WTC11 (cell line): ENCODE results near the gene ITGA6. TPM values are rescaled to one million over a fixed set of nuclear protein-coding genes. Genes with fewer than 3 reads are reported as not detected.

Experiments
- ATAC-seq: fragments of 200-7000 bp; cut with Tn5 transposase; 2 replicates; pipeline ENCODE4 v1.10.0; 2021; ENCODE audit warnings: mild to moderate bottlenecking, moderate library complexity
- CTCF ChIA-PET: fragments of 300-600 bp; sonication (Branson Sonifier 250); formaldehyde crosslinking; loops from one replicate; lab custom pipeline; 2021; ENCODE audit warnings: antibody characterized with exemption; lab: Charles Lee
- POLR2A ChIA-PET: fragments of 350-600 bp; sonication (Branson Sonifier 250); formaldehyde crosslinking; loops from one replicate; lab custom pipeline; 2021; ENCODE audit warnings: antibody characterized with exemption; lab: Charles Lee
- DNase-seq: peaks from one replicate; pipeline ENCODE4 v3.0.0; 2021; ENCODE audit warnings: low spot score
- H3K27ac Mint-ChIP-seq: 2 replicates; pipeline ENCODE4 v1.8.0; 2021; ENCODE audit warnings: mixed read lengths
- H3K27me3 Mint-ChIP-seq: 2 replicates; pipeline ENCODE4 v1.8.0; 2021; ENCODE audit warnings: low read depth, mild to moderate bottlenecking, moderate library complexity, mixed read lengths
- H3K36me3 Mint-ChIP-seq: 2 replicates; pipeline ENCODE4 v1.8.0; 2021; ENCODE audit warnings: mixed read lengths
- H3K4me1 Mint-ChIP-seq: 2 replicates; pipeline ENCODE4 v1.8.0; 2022; ENCODE audit warnings: mixed read lengths
- H3K4me3 Mint-ChIP-seq: 2 replicates; pipeline ENCODE4 v1.8.0; 2021; ENCODE audit warnings: mild to moderate bottlenecking, moderate library complexity, mixed read lengths
- H3K9me3 Mint-ChIP-seq: 2 replicates; pipeline ENCODE4 v1.8.0; 2021; ENCODE audit warnings: mixed read lengths
- ELF4 ChIP-seq: sonication (generic); formaldehyde crosslinking; IDR thresholded peaks from 2 replicates; pipeline ENCODE4 v1.8.1; 2022; ENCODE audit warnings: low read depth, mild to moderate bottlenecking, moderate library complexity, missing genetic modification reagents
- ESRRA ChIP-seq: sonication (generic); formaldehyde crosslinking; IDR thresholded peaks from 2 replicates; pipeline ENCODE4 v1.8.1; 2022; ENCODE audit warnings: mild to moderate bottlenecking, missing genetic modification reagents, borderline replicate concordance
- FOXP1 ChIP-seq: sonication (generic); formaldehyde crosslinking; IDR thresholded peaks from 2 replicates; pipeline ENCODE4 v1.8.0; 2022; ENCODE audit warnings: missing genetic modification reagents, mild to moderate bottlenecking, moderate library complexity, borderline replicate concordance
- NR1H2 ChIP-seq: sonication (generic); formaldehyde crosslinking; IDR thresholded peaks from 2 replicates; pipeline ENCODE4 v1.9.0; 2021; ENCODE audit warnings: mild to moderate bottlenecking, moderate library complexity, missing genetic modification reagents
- SOX15 ChIP-seq: fragments of 250-450 bp; sonication (Bioruptor Pico); IDR thresholded peaks from 2 replicates; pipeline ENCODE4 v1.9.0; 2021; ENCODE audit warnings: mild to moderate bottlenecking
- ZNF263 ChIP-seq: sonication (generic); formaldehyde crosslinking; IDR thresholded peaks from 2 replicates; pipeline ENCODE4 v1.8.1; 2022; ENCODE audit warnings: low read depth, mild to moderate bottlenecking, moderate library complexity, missing genetic modification reagents
- ZNF671 ChIP-seq: fragments of 250-450 bp; sonication (Bioruptor Pico); IDR thresholded peaks from 2 replicates; pipeline ENCODE4 v1.8.0; 2021; ENCODE audit warnings: mild to moderate bottlenecking
- total RNA-seq: library from RNA; stranded (reverse); gene quantifications from 3 replicates; pipeline ENCODE4 v1.2.3, GENCODE V29; 2021
- TF ChIP-seq, protein P1 (sequence below): sonication (generic); formaldehyde crosslinking; IDR thresholded peaks from 2 replicates; pipeline ENCODE4 v1.8.0; 2023; ENCODE audit warnings: missing genetic modification reagents
- TF ChIP-seq, protein P2 (sequence below): sonication (generic); formaldehyde crosslinking; IDR thresholded peaks from 2 replicates; pipeline ENCODE4 v1.8.0; 2022; ENCODE audit warnings: missing genetic modification reagents
- TF ChIP-seq, protein P3 (sequence below): sonication (generic); formaldehyde crosslinking; IDR thresholded peaks from 2 replicates; pipeline ENCODE4 v1.8.1; 2022; ENCODE audit warnings: mild to moderate bottlenecking, missing genetic modification reagents, moderate library complexity, borderline replicate concordance
- TF ChIP-seq, protein P4 (sequence below): sonication (generic); formaldehyde crosslinking; IDR thresholded peaks from 2 replicates; pipeline ENCODE4 v1.8.0; 2023; ENCODE audit warnings: mild to moderate bottlenecking, missing genetic modification reagents
- TF ChIP-seq, protein P5 (sequence below): sonication (generic); formaldehyde crosslinking; IDR thresholded peaks from 2 replicates; pipeline ENCODE4 v1.8.1; 2022; ENCODE audit warnings: low read depth, missing genetic modification reagents, borderline replicate concordance
- TF ChIP-seq, protein P6 (sequence below): fragments of 250-450 bp; sonication (Bioruptor Pico); IDR thresholded peaks from 2 replicates; pipeline ENCODE4 v1.9.0; 2021; ENCODE audit warnings: mild to moderate bottlenecking
- TF ChIP-seq, protein P7 (sequence below): fragments of 250-450 bp; sonication (Bioruptor Pico); IDR thresholded peaks from 2 replicates; pipeline ENCODE4 v1.9.0; 2021; ENCODE audit warnings: moderate library complexity, mild to moderate bottlenecking, inconsistent platforms, borderline replicate concordance

ITGA6 gene
- total RNA-seq, 1 experiment from 2014 or later: 83.6 TPM

DNA sequence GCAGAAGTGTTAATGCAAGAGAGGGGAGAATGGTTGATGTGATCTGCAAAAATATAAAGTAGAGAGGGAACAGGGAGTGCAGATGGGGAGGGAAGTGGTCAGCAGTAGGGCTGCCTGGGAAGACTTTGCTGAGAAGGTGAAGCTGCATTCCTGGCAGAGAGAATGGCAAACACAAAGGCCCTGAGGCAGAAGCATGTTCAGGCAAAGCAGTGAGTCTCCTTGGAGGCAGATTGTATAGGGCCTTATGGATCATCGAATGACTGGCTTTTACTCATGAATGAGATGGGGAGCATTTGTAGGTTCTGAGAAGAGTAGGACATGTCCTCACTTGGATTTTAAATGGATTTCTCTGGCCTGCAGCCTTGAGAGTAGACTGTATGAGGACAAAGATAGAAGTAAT, 9.5 kb downstream of the ITGA6 start (continued):
- TF ChIP-seq, protein P1, sequence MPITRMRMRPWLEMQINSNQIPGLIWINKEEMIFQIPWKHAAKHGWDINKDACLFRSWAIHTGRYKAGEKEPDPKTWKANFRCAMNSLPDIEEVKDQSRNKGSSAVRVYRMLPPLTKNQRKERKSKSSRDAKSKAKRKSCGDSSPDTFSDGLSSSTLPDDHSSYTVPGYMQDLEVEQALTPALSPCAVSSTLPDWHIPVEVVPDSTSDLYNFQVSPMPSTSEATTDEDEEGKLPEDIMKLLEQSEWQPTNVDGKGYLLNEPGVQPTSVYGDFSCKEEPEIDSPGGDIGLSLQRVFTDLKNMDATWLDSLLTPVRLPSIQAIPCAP (CRISPR knock-in tag): no peak
- TF ChIP-seq ZNF671 (no peak), FOXP1 (CRISPR knock-in tag) (no peak), SOX15 (CRISPR knock-in tag) (no peak)

DNA sequence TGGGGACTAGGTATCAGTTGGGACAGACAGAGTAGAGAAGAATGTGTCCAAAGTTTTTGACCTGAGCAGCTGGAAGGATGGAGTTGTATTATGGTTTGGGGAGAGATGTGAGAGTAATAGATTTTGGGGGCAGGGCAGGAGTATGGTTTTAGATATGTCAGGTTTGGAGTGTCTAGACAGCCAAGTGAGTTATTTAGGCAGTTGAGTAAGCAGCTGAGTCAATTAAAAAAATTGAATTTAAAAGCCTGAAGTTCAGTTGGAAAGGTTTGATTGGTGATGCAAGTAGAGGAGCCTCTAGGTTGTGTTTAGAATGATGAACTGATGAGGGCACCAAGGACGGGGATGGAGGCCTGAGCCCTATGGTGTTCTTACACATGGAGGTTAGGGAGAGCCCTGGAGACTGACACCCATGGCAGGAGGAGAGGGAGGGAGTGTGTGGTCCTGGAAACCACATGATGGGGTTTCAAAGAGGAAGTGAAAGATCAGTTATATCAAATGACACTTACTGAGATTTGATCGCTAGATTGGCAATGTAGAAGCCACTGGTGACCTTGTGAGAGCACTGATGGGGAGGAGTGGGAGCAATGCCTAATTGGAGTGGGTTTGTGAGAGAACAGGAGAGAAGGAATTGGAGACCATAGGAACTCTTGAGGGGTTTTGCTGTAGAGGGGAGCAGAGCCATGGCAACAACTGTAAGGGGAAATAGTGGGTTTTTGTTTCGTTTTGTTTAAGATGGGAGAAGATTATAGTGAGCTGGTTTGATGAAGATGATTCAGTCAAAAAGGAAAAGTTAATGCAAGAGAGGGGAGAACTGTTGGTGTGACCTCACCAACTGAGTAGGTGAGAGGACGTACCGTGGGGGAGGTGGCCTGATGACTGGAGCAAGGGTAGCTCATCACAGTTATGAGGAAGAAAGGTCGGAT, 10.3 kb downstream of the ITGA6 start:
- DNase-seq (no peak), ATAC-seq (no peak)
- CTCF ChIA-PET: interaction anchor here (1.1 to 5.9 kb wide), 3 partner anchors 12 to 24 kb away, joined by 3 to 40 read pairs (median 16); no protein-coding TSS in a partner anchor
- no peak for TF ChIP-seq ZNF263 (CRISPR knock-in tag)
- TF ChIP-seq ELF4: no peak
- TF ChIP-seq, protein P2, sequence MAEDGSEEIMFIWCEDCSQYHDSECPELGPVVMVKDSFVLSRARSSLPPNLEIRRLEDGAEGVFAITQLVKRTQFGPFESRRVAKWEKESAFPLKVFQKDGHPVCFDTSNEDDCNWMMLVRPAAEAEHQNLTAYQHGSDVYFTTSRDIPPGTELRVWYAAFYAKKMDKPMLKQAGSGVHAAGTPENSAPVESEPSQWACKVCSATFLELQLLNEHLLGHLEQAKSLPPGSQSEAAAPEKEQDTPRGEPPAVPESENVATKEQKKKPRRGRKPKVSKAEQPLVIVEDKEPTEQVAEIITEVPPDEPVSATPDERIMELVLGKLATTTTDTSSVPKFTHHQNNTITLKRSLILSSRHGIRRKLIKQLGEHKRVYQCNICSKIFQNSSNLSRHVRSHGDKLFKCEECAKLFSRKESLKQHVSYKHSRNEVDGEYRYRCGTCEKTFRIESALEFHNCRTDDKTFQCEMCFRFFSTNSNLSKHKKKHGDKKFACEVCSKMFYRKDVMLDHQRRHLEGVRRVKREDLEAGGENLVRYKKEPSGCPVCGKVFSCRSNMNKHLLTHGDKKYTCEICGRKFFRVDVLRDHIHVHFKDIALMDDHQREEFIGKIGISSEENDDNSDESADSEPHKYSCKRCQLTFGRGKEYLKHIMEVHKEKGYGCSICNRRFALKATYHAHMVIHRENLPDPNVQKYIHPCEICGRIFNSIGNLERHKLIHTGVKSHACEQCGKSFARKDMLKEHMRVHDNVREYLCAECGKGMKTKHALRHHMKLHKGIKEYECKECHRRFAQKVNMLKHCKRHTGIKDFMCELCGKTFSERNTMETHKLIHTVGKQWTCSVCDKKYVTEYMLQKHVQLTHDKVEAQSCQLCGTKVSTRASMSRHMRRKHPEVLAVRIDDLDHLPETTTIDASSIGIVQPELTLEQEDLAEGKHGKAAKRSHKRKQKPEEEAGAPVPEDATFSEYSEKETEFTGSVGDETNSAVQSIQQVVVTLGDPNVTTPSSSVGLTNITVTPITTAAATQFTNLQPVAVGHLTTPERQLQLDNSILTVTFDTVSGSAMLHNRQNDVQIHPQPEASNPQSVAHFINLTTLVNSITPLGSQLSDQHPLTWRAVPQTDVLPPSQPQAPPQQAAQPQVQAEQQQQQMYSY (CRISPR knock-in tag): no peak
- no peak for TF ChIP-seq NR1H2 (CRISPR knock-in tag)
- TF ChIP-seq, protein P3, sequence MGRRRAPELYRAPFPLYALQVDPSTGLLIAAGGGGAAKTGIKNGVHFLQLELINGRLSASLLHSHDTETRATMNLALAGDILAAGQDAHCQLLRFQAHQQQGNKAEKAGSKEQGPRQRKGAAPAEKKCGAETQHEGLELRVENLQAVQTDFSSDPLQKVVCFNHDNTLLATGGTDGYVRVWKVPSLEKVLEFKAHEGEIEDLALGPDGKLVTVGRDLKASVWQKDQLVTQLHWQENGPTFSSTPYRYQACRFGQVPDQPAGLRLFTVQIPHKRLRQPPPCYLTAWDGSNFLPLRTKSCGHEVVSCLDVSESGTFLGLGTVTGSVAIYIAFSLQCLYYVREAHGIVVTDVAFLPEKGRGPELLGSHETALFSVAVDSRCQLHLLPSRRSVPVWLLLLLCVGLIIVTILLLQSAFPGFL: no peak
- Mint-ChIP-seq H3K4me1 (peaks cover 37% of the 10 kb centered on the region), H3K4me3 (no peak overlapping the region), H3K9me3 (no peaks in the 10 kb centered on the region), H3K27ac (no peak overlapping the region), H3K36me3 (0 out of 2 replicates have a peak, but pooled peaks cover 2% of the 10 kb centered on the region), H3K27me3 (no peaks in the 10 kb centered on the region)
- POLR2A ChIA-PET: no interaction called here

DNA sequence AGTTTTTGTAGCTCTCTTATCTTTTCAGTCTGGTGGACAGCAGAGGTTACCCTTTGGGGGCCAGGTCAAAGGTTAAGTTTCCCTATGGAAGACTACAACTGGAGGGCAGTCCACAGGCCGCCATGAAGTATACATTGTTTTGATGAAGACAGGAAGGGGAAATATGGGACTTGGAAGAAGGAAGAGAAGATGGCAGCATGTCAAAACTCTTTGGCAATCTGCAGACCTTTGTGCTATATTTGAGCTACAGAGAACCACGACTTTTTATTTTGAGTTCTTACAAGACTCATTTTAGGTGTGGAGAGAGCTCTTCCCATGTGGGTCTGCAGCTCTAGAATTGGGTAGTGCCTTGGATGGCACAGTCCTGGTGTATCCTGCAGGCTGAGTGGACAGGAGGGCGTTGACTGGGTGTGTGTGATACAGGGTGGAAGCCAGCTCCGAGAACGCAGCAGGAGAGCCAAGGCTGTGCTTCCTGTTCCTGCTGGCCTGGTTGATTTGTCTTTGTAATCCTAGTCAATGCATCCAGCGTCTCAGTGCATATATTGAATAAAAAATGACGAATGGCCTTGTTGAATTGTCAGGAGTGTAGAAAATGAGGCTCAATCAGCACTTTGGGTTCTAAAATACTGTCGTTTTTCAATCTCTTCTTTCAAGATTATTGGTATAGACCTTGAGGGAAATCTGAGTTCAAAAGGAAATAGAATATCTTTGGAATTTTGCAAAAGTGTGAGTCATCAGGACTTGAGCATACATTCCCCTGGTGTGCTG, 11.5 kb downstream of the ITGA6 start:
- Mint-ChIP-seq H3K9me3 (no peaks in the 10 kb centered on the region; the same call in 1 of the 2 replicates), H3K27ac (peak overlapping the region; percentile 44; the same call in 1 of the 2 replicates), H3K4me1 (peaks cover 46% of the 10 kb centered on the region), H3K27me3 (no peaks in the 10 kb centered on the region), H3K4me3 (no peak overlapping the region), H3K36me3 (peaks cover 8% of the 10 kb centered on the region)
- ChIA-PET POLR2A (no interaction called here), CTCF (interaction anchor here (1.1 to 5.9 kb wide), 3 partner anchors 11 to 23 kb away, joined by 3 to 40 read pairs (median 21); partner anchors contain the start of gene ITGA6)
- ATAC-seq: no peak
- DNase-seq: no peak
- TF ChIP-seq, protein P4, sequence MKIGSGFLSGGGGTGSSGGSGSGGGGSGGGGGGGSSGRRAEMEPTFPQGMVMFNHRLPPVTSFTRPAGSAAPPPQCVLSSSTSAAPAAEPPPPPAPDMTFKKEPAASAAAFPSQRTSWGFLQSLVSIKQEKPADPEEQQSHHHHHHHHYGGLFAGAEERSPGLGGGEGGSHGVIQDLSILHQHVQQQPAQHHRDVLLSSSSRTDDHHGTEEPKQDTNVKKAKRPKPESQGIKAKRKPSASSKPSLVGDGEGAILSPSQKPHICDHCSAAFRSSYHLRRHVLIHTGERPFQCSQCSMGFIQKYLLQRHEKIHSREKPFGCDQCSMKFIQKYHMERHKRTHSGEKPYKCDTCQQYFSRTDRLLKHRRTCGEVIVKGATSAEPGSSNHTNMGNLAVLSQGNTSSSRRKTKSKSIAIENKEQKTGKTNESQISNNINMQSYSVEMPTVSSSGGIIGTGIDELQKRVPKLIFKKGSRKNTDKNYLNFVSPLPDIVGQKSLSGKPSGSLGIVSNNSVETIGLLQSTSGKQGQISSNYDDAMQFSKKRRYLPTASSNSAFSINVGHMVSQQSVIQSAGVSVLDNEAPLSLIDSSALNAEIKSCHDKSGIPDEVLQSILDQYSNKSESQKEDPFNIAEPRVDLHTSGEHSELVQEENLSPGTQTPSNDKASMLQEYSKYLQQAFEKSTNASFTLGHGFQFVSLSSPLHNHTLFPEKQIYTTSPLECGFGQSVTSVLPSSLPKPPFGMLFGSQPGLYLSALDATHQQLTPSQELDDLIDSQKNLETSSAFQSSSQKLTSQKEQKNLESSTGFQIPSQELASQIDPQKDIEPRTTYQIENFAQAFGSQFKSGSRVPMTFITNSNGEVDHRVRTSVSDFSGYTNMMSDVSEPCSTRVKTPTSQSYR (CRISPR knock-in tag): no peak
- TF ChIP-seq, protein P5, sequence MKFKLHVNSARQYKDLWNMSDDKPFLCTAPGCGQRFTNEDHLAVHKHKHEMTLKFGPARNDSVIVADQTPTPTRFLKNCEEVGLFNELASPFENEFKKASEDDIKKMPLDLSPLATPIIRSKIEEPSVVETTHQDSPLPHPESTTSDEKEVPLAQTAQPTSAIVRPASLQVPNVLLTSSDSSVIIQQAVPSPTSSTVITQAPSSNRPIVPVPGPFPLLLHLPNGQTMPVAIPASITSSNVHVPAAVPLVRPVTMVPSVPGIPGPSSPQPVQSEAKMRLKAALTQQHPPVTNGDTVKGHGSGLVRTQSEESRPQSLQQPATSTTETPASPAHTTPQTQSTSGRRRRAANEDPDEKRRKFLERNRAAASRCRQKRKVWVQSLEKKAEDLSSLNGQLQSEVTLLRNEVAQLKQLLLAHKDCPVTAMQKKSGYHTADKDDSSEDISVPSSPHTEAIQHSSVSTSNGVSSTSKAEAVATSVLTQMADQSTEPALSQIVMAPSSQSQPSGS (CRISPR knock-in tag): no peak
- TF ChIP-seq, protein P6, sequence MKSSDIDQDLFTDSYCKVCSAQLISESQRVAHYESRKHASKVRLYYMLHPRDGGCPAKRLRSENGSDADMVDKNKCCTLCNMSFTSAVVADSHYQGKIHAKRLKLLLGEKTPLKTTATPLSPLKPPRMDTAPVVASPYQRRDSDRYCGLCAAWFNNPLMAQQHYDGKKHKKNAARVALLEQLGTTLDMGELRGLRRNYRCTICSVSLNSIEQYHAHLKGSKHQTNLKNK (CRISPR knock-in tag): no peak
- no peak for TF ChIP-seq NR1H2 (CRISPR knock-in tag)
- TF ChIP-seq, protein P7, sequence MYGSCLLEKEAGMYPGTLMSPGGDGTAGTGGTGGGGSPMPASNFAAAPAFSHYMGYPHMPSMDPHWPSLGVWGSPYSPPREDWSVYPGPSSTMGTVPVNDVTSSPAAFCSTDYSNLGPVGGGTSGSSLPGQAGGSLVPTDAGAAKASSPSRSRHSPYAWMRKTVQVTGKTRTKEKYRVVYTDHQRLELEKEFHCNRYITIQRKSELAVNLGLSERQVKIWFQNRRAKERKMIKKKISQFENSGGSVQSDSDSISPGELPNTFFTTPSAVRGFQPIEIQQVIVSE (CRISPR knock-in tag): no peak
- no peak for TF ChIP-seq ESRRA (CRISPR knock-in tag)
- TF ChIP-seq, all 79 proteins: peak for 0
